DND-41 (cell line): ENCODE data around the gene YIPF4.

Experiments used
- ATAC-seq: fragments of 200-7000 bp; cut with Tn5 transposase; 3 replicates; pipeline ENCODE4 v1.9.1; 2021; ENCODE audit warnings: low read depth; ENCODE audit not compliant: insufficient read depth
- DNase-seq: peaks from one replicate; pipeline ENCODE4 v3.0.0-alpha.2; 2020
- H2AFZ ChIP-seq: 2 replicates; pipeline ENCODE4 v1.6.0; 2012; ENCODE audit warnings: low read depth, low read length
- H3K27ac ChIP-seq: 2 replicates; pipeline ENCODE4 v1.5.1; 2012; ENCODE audit warnings: low read length, inconsistent platforms
- H3K27me3 ChIP-seq: fragments of 200-600 bp; sonication (generic); 2 replicates; pipeline ENCODE4 v1.6.0; 2012; ENCODE audit warnings: low read length, mild to moderate bottlenecking, inconsistent platforms; ENCODE audit not compliant: insufficient read depth, poor library complexity
- H3K36me3 ChIP-seq: 2 replicates; pipeline ENCODE4 v1.5.1; 2012; ENCODE audit warnings: low read length, inconsistent platforms; ENCODE audit not compliant: insufficient read depth
- H3K4me1 ChIP-seq: 2 replicates; pipeline ENCODE4 v1.5.1; 2012; ENCODE audit warnings: mild to moderate bottlenecking, low read length; ENCODE audit not compliant: insufficient read depth
- H3K4me2 ChIP-seq: 2 replicates; pipeline ENCODE4 v1.6.0; 2012; ENCODE audit warnings: mild to moderate bottlenecking, moderate library complexity, low read length, inconsistent platforms; ENCODE audit not compliant: insufficient read depth
- H3K4me3 ChIP-seq, 2 experiments: fragments of 200-600 bp in 1 of 2; shearing (Covaris generic) in 1 of 2; 2 replicates each; pipeline ENCODE4 v1.5.1; 2012 to 2016; ENCODE audit warnings: inconsistent platforms in 2 of 2, low read length in 2 of 2, mild to moderate bottlenecking in 2 of 2, low read depth in 1 of 2, moderate library complexity in 1 of 2
- H3K79me2 ChIP-seq: 2 replicates; pipeline ENCODE4 v1.6.0; 2012; ENCODE audit warnings: low read length, inconsistent platforms; ENCODE audit not compliant: insufficient read depth
- H3K9ac ChIP-seq: 2 replicates; pipeline ENCODE4 v1.6.0; 2012; ENCODE audit warnings: low read depth, mild to moderate bottlenecking, inconsistent platforms, low read length, moderate library complexity
- H3K9me3 ChIP-seq: 2 replicates; pipeline ENCODE4 v1.5.1; 2012; ENCODE audit warnings: low read length, moderate library complexity, mild to moderate bottlenecking, inconsistent platforms; ENCODE audit not compliant: insufficient read depth, severe bottlenecking
- H4K20me1 ChIP-seq: 2 replicates; pipeline ENCODE4 v1.6.0; 2012; ENCODE audit warnings: low read length; ENCODE audit not compliant: insufficient read depth
- EZH2 ChIP-seq: IDR thresholded peaks from 3 replicates; pipeline ENCODE4 v1.6.1; 2012; ENCODE audit warnings: borderline replicate concordance, low read depth, mild to moderate bottlenecking, moderate library complexity, low read length, inconsistent platforms; ENCODE audit not compliant: severe bottlenecking
- TF ChIP-seq, protein P1 (sequence below): IDR thresholded peaks from 2 replicates; pipeline ENCODE4 v1.5.1; 2012; ENCODE audit warnings: borderline replicate concordance, low read length, moderate library complexity, mild to moderate bottlenecking; ENCODE audit not compliant: poor library complexity, severe bottlenecking; ENCODE audit errors: extremely low read depth

YIPF4 gene

DNA sequence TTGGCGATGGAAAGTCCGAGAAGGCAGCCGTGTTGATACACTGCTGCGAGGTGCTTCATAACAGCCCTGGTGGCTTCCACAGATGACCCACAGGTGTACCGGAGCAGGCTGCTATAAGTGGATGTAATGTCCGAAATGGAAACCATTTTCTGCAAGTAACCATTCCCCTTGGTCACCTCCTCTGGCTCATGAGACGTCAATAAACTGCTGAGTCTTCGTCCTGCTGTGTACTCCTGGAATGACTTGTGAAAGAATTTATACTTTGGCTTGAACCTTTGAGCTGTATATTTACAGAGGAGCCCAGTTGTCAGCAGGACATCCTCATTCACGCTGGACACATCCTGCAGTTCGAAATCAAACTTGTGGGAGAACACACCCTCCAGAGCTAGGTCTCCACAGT is 27.4 kb upstream of the YIPF4 start:
- H3K4me3 ChIP-seq, result no peak overlapping the region
- no peak overlapping the region for H2AFZ ChIP-seq
- H3K9ac ChIP-seq, result no peak overlapping the region
- H4K20me1 ChIP-seq, result no peaks in the 10 kb centered on the region
- no peaks in the 10 kb centered on the region for H3K4me1 ChIP-seq
- H3K4me2 ChIP-seq, result no peak overlapping the region
- H3K9me3 ChIP-seq, result no peaks in the 10 kb centered on the region
- H3K27ac ChIP-seq, result no peak overlapping the region
- no peaks in the 10 kb centered on the region for H3K36me3 ChIP-seq
- DNase-seq (no peak), ATAC-seq (no peak)
- H3K27me3 ChIP-seq, result no peaks in the 10 kb centered on the region
- TF ChIP-seq EZH2, result no peak
- TF ChIP-seq, protein P1, sequence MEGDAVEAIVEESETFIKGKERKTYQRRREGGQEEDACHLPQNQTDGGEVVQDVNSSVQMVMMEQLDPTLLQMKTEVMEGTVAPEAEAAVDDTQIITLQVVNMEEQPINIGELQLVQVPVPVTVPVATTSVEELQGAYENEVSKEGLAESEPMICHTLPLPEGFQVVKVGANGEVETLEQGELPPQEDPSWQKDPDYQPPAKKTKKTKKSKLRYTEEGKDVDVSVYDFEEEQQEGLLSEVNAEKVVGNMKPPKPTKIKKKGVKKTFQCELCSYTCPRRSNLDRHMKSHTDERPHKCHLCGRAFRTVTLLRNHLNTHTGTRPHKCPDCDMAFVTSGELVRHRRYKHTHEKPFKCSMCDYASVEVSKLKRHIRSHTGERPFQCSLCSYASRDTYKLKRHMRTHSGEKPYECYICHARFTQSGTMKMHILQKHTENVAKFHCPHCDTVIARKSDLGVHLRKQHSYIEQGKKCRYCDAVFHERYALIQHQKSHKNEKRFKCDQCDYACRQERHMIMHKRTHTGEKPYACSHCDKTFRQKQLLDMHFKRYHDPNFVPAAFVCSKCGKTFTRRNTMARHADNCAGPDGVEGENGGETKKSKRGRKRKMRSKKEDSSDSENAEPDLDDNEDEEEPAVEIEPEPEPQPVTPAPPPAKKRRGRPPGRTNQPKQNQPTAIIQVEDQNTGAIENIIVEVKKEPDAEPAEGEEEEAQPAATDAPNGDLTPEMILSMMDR, result no peak
- no peaks in the 10 kb centered on the region for H3K79me2 ChIP-seq

DNA sequence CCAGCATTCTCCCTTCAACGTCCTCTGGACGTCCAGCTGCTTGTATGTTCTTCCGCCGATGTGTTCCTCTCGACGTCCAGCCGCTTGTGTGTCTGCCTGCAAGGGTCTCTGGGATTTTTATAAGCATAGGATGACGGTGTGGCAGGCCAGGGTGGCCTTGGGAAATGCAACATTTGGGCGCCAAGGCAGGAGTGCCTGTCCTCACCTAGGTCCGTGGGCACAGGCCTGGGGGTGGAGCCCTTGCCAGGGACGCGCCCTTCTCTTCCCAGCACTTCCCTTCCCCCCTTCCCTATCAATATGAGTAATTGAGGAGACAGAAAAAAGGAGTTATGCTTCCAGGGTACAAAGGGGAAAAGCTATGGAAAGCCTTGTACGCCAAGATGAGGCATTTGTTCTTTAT is 19.5 kb upstream of the YIPF4 start:
- no peak for DNase-seq
- Histone ChIP-seq H3K27me3 (no peaks in the 10 kb centered on the region), H4K20me1 (no peaks in the 10 kb centered on the region), H3K36me3 (no peaks in the 10 kb centered on the region), H3K4me2 (no peak overlapping the region), H3K79me2 (no peaks in the 10 kb centered on the region), H3K4me3 (no peak overlapping the region), H3K4me1 (no peaks in the 10 kb centered on the region), H3K27ac (no peak overlapping the region), H3K9ac (no peak overlapping the region), H3K9me3 (no peaks in the 10 kb centered on the region), H2AFZ (peak overlapping the region; percentile 57; the same call in 1 of the 2 replicates)
- ATAC-seq, result no peak
- TF ChIP-seq, protein P1, result no peak
- no peak for TF ChIP-seq EZH2

DNA sequence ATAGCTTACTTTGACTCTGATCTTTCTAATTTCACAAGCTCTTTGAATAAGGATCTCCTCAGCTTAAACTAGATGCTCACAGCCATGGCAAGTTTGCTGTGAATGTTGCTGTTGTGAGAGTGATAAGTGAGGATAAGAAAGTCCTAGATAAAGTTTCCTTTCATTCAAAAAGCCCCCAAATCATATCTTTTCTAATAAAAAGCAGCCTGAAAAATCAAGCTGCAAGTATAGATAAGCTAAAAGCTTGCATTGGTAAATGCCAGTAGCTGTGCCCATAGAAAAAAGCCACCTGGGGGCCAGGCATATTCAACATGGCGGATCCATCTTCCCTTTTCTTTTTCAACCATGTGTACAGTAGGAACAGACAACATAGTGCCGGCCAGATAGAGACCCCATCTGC is 17.3 kb upstream of the YIPF4 start:
- ATAC-seq, result no peak
- H3K79me2 ChIP-seq, result no peaks in the 10 kb centered on the region
- no peaks in the 10 kb centered on the region for H3K9me3 ChIP-seq
- H4K20me1 ChIP-seq, result no peaks in the 10 kb centered on the region
- H3K36me3 ChIP-seq, result no peaks in the 10 kb centered on the region
- no peak overlapping the region for H2AFZ ChIP-seq
- no peak overlapping the region for H3K4me3 ChIP-seq
- no peak for TF ChIP-seq EZH2
- TF ChIP-seq, protein P1, result no peak
- H3K9ac ChIP-seq, result no peak overlapping the region
- no peak overlapping the region for H3K4me2 ChIP-seq
- H3K27ac ChIP-seq, result no peak overlapping the region
- H3K4me1 ChIP-seq, result no peaks in the 10 kb centered on the region
- H3K27me3 ChIP-seq, result no peaks in the 10 kb centered on the region
- DNase-seq, result no peak

DNA sequence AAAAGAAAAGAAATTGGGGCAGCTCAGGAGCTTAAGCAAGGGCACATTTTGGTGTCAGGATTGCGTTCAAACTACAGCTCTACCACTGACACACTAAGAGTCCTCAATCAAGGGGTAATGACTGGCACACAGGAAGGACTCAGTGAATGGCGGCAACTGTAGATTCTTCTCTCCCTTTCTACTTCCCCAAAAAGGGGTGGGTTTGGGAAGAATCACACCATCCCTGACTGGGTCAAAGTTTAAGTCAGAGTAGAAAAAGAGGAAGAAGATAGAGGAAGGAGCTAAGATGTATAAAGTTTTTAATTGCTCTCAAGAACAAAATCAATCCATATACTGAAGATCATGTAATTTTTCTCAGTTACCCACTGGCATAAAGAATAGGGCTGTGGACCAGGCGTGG is 15.6 kb upstream of the YIPF4 start:
- no peak overlapping the region for H3K4me3 ChIP-seq
- ATAC-seq (no peak), DNase-seq (no peak)
- no peaks in the 10 kb centered on the region for H3K4me1 ChIP-seq
- H3K36me3 ChIP-seq, result no peaks in the 10 kb centered on the region
- no peak overlapping the region for H2AFZ ChIP-seq
- H3K79me2 ChIP-seq, result no peaks in the 10 kb centered on the region
- H3K9ac ChIP-seq, result no peak overlapping the region
- no peak for TF ChIP-seq EZH2
- TF ChIP-seq, protein P1, result no peak
- no peak overlapping the region for H3K4me2 ChIP-seq
- H4K20me1 ChIP-seq, result no peaks in the 10 kb centered on the region
- H3K27ac ChIP-seq, result no peak overlapping the region
- no peaks in the 10 kb centered on the region for H3K27me3 ChIP-seq
- no peaks in the 10 kb centered on the region for H3K9me3 ChIP-seq
